ENCODE data around the gene HS3ST3A1. TPM values are rescaled to one million over a fixed set of nuclear protein-coding genes. Genes with fewer than 3 reads are reported as not detected.

The HS3ST3A1 gene
- total and polyA plus RNA-seq, 2 of the 4 experiments (the other 2 are of a cell fraction), result 8.8 to 9.0 TPM

GRCh38 chr17:13568582-13569397 is 32.9 kb downstream of the HS3ST3A1 start:
- Histone ChIP-seq H2AFZ (replicated peaks; ENCODE audit: low read length, poor library complexity) (no peak overlapping the region), H3K9me1 (ENCODE audit: insufficient read depth, low read length) (0 out of 2 replicates have a peak, but pooled peaks cover 6% of the 10 kb centered on the region), H3K4me1 (ENCODE audit: control insufficient read depth, insufficient read depth, low read length) (peaks cover 8% of the 10 kb centered on the region), H3K27ac (ENCODE audit: insufficient read depth, low read length) (no peak overlapping the region), H2AK9ac (replicated peaks; ENCODE audit: low read depth, low read length, poor library complexity) (no peak overlapping the region), H4K8ac (ENCODE audit: low read depth in 2 of 2, low read length in 2 of 2) (peak overlapping the region; percentile 11 to 55; a peak in 1 of 4 replicates), H4K5ac (ENCODE audit: low read depth, low read length) (no peak overlapping the region), H3K9ac (ENCODE audit: low read depth, low read length) (no peak overlapping the region), H2BK120ac (ENCODE audit: low read depth, low read length) (no peak overlapping the region), H3K4me2 (ENCODE audit: low read depth, low read length) (no peak overlapping the region), H4K20me1 (ENCODE audit: insufficient read depth, low read length) (no peaks in the 10 kb centered on the region), H3K4me3 (ENCODE audit: insufficient read depth, low read depth, low read length) (no peak overlapping the region), H2AK5ac (ENCODE audit: low read depth, low read length) (no peak overlapping the region), H3K14ac (replicated peaks; ENCODE audit: low read depth, low read length) (0 out of 2 replicates have a peak overlapping the region, but pooled peaks have one; percentile 32), H3K27me3 (ENCODE audit: control insufficient read depth, insufficient read depth, low read length) (no peaks in the 10 kb centered on the region), H3K56ac (ENCODE audit: extremely low read depth, insufficient read depth, low read length) (no peak overlapping the region), H3K23ac (ENCODE audit: low read depth, low read length) (no peak overlapping the region), H3K36me3 (ENCODE audit: control insufficient read depth, insufficient read depth, low read length) (peaks cover 2% of the 10 kb centered on the region; the same call in 1 of the 2 replicates), H2BK5ac (ENCODE audit: low read depth, low read length, poor library complexity, severe bottlenecking) (no peak overlapping the region), H4K91ac (ENCODE audit: insufficient read depth, low read depth, low read length) (no peak overlapping the region), H3K9me3 (ENCODE audit: control insufficient read depth, insufficient read depth, low read length) (peaks cover 5% of the 10 kb centered on the region), H3K18ac (ENCODE audit: low read depth, low read length) (no peak overlapping the region), H3K4ac (ENCODE audit: low read depth, low read length) (0 out of 2 replicates have a peak overlapping the region, but pooled peaks have one; percentile 3), H2BK20ac (ENCODE audit: low read depth, low read length) (no peak overlapping the region), H3K79me1 (ENCODE audit: low read depth in 1 of 2, low read length in 2 of 2) (peaks cover 33 to 69% of the 10 kb centered on the region in 2 experiments), H2BK15ac (ENCODE audit: low read depth, low read length) (no peak overlapping the region)
- in situ Hi-C loops (cut with MboI; ENCODE audit: low sequenced_read_pairs) (no loop called here), dilution Hi-C loops (cut with HindIII; ENCODE audit: low sequenced_read_pairs, unreplicated experiment) (no loop called here), intact Hi-C loops (cut with micrococcal nuclease) (no loop called here)
- WGBS, 2 experiments (ENCODE audit: extremely low coverage in 2 of 2, insufficient read length in 1 of 2), result 91% methylated on average over 4 of the region's 7 CpGs; no CpG with 5 or more reads in 1 of the 2 experiments
- TF ChIP-seq RCOR1 (IDR thresholded peaks at IDR 0.05; ENCODE audit: insufficient replicate concordance, low read length), result no peak
- no peak for TF ChIP-seq SMC3 (IDR thresholded peaks at IDR 0.05; ENCODE audit: low read depth, low read length)
- TF ChIP-seq RAD21 (IDR thresholded peaks at IDR 0.05; ENCODE audit: low read length), result no peak
- no peak for TF ChIP-seq MAZ (IDR thresholded peaks at IDR 0.05; ENCODE audit: borderline replicate concordance, low read depth, low read length)
- no peak for TF ChIP-seq MAFK (IDR thresholded peaks at IDR 0.05; ENCODE audit: low read depth, low read length)
- DNase-seq (no peak), ATAC-seq (ENCODE audit: low read depth) (no peak)
- BruUV-seq (replicated peaks), result no TSS peak
- POLR2A ChIA-PET (ENCODE audit: unreplicated experiment), result no interaction called here
- CTCF ChIA-PET, result interaction anchor here (0.7 to 1.0 kb wide), 2 partner anchors 14 to 225 kb away, joined by 3 read pairs; no protein-coding TSS in a partner anchor
